K562 (cell line): ENCODE results near the gene NDUFS5. TPM values are rescaled to one million over a fixed set of nuclear protein-coding genes. Genes with fewer than 3 reads are reported as not detected.

Source experiments
- CCNT2 ChIP-seq: IDR thresholded peaks from 2 replicates; pipeline ENCODE4 v1.6.1; 2011; ENCODE audit warnings: borderline replicate concordance, low read depth, mild to moderate bottlenecking, moderate library complexity, mixed read lengths, low read length; ENCODE audit not compliant: insufficient read length; ENCODE audit errors: extremely low read depth
- CTBP1 ChIP-seq: fragments of 450-650 bp; IDR thresholded peaks from 2 replicates; pipeline ENCODE4 v1.6.1; 2016; ENCODE audit warnings: borderline replicate concordance
- CTCFL ChIP-seq: IDR thresholded peaks from 2 replicates; pipeline ENCODE4 v1.6.1; 2011; ENCODE audit warnings: borderline replicate concordance, low read depth, mild to moderate bottlenecking, moderate library complexity, low read length; ENCODE audit not compliant: insufficient read depth, poor library complexity, severe bottlenecking
- CXXC5 ChIP-seq: fragments of 250-450 bp; sonication (Bioruptor Pico); IDR thresholded peaks from 2 replicates; pipeline ENCODE4 v1.8.0; 2022; ENCODE audit warnings: inconsistent platforms, mild to moderate bottlenecking, moderate library complexity
- HMGN3 ChIP-seq: IDR thresholded peaks from 2 replicates; pipeline ENCODE4 v1.6.1; 2011; ENCODE audit warnings: borderline replicate concordance, low read depth, mild to moderate bottlenecking, mixed read lengths, low read length; ENCODE audit not compliant: insufficient read length; ENCODE audit errors: extremely low read depth
- L3MBTL2 ChIP-seq: fragments of 450-650 bp; IDR thresholded peaks from 2 replicates; pipeline ENCODE4 v1.6.1; 2016; ENCODE audit warnings: mild to moderate bottlenecking, moderate library complexity
- NRF1 ChIP-seq, 2 experiments: fragments of 450-650 bp; IDR thresholded peaks in 1 of 2; conservative IDR thresholded peaks in 1 of 2; 2 replicates each; pipeline ENCODE4 v1.6.1; 2014; ENCODE audit warnings: mild to moderate bottlenecking in 2 of 2
- PCBP1 ChIP-seq: fragments of 200-400 bp; formaldehyde crosslinking; IDR thresholded peaks from 2 replicates; pipeline ENCODE4 v1.6.1; 2018; ENCODE audit warnings: mild to moderate bottlenecking, low read depth, low read length; ENCODE audit not compliant: poor library complexity, severe bottlenecking
- PHB ChIP-seq: fragments of 250-450 bp; sonication (Bioruptor Pico); IDR thresholded peaks from 2 replicates; pipeline ENCODE4 v1.5.0; 2021
- PHF21A ChIP-seq: fragments of 450-650 bp; IDR thresholded peaks from 2 replicates; pipeline ENCODE4 v1.6.1; 2017; ENCODE audit warnings: low read depth, borderline replicate concordance
- PHF8 ChIP-seq: fragments of 200-600 bp; sonication (generic); IDR thresholded peaks from 2 replicates; pipeline ENCODE4 v1.6.1; 2012; ENCODE audit warnings: mixed run types, mild to moderate bottlenecking, inconsistent platforms, low read length, moderate library complexity, borderline replicate concordance
- TBP ChIP-seq: optimal IDR thresholded peaks from 2 replicates; pipeline ENCODE3; 2011; ENCODE audit warnings: low read depth, low read length, improper control_type of control experiment
- polyA plus RNA-seq, 8 experiments: library from polyadenylated mRNA; depleted of rRNA in 4 of 8; stranded (reverse) in 5 of 8; unstranded in 3 of 8; fragments of >200 nt; fragmentation: Nextera tagmentation in 2 of 8; fragmentation: Illumina TruSeq in 1 of 8; extraction: Ambion mirVana in 2 of 8; extraction: Trizol in 1 of 8; gene quantifications; 2 replicates each; pipeline versions ENCODE4 v1.2.1 to v1.2.3, GENCODE V29; 2011 to 2014; ENCODE audit warnings: inconsistent platforms in 1 of 8, missing spikeins in 1 of 8
- total RNA-seq, 7 experiments: library from RNA; depleted of rRNA in 6 of 7; stranded (reverse); fragments of >200 nt in 6 of 7; fragmentation: Illumina TruSeq in 2 of 7; extraction: Trizol in 2 of 7; gene quantifications; 2 replicates each; pipeline versions ENCODE4 v1.2.1 to v1.2.3, GENCODE V29; 2011 to 2021; ENCODE audit warnings: low replicate concordance in 1 of 7
- TF ChIP-seq, protein P1 (sequence below), 2 experiments: fragments of 450-650 bp in 1 of 2; sonication (generic) in 1 of 2; formaldehyde crosslinking in 1 of 2; IDR thresholded peaks; 2 replicates each; pipeline versions ENCODE4 v1.7.1 to v1.9.0; 2016 to 2022; ENCODE audit warnings: inconsistent platforms in 1 of 2, mild to moderate bottlenecking in 1 of 2, missing genetic modification reagents in 1 of 2

NDUFS5 gene
- total and polyA plus RNA-seq, 9 of the 15 experiments (the other 6 are each of a cell fraction or from before 2014, with no cell fraction given): 499 to 2,737 (median 1,281) TPM

DNA sequence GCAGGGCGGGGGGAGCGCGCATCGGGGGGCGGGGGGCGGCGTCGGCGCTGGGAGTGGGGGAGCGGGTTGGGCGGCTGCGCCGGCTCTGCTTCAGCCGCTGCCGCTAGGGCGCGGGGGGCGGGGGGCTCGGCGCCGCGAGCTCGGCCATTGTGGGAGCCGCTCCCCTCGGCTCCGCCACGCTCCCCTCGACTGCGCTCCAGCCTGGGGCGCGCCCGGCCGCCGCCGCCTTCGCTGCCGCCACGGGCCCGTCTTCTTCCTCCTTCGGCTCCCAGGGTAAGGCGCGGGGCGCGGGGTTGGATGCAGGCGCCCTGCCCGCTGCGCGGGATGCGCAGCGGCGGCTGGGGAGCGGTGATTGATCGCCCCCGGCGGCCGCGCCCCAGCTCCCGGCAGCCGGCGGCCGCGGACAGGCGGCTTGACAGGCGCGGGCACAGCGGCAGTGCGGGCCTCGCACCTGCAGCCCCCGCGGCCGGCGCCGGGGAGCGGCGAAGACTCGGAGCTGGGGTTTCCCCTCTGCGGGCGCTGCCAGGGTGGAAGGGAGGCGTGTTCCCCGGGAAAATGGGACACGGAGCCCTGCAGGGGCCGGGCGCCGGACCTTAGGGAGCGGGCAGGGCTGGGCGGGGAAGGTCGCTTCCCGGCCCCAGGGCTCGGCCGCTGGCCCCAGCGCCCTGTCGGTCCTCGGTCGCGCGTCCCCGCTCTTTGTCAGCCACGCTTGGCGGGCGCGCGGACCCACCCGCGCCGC, 55.3 kb downstream of the NDUFS5 start (continued):
- TF ChIP-seq, protein P1, sequence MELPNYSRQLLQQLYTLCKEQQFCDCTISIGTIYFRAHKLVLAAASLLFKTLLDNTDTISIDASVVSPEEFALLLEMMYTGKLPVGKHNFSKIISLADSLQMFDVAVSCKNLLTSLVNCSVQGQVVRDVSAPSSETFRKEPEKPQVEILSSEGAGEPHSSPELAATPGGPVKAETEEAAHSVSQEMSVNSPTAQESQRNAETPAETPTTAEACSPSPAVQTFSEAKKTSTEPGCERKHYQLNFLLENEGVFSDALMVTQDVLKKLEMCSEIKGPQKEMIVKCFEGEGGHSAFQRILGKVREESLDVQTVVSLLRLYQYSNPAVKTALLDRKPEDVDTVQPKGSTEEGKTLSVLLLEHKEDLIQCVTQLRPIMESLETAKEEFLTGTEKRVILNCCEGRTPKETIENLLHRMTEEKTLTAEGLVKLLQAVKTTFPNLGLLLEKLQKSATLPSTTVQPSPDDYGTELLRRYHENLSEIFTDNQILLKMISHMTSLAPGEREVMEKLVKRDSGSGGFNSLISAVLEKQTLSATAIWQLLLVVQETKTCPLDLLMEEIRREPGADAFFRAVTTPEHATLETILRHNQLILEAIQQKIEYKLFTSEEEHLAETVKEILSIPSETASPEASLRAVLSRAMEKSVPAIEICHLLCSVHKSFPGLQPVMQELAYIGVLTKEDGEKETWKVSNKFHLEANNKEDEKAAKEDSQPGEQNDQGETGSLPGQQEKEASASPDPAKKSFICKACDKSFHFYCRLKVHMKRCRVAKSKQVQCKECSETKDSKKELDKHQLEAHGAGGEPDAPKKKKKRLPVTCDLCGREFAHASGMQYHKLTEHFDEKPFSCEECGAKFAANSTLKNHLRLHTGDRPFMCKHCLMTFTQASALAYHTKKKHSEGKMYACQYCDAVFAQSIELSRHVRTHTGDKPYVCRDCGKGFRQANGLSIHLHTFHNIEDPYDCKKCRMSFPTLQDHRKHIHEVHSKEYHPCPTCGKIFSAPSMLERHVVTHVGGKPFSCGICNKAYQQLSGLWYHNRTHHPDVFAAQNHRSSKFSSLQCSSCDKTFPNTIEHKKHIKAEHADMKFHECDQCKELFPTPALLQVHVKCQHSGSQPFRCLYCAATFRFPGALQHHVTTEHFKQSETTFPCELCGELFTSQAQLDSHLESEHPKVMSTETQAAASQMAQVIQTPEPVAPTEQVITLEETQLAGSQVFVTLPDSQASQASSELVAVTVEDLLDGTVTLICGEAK (IDR thresholded peaks at IDR 0.05): no peak
- TF ChIP-seq, protein P1 (CRISPR knock-in tag; IDR thresholded peaks at IDR 0.05): no peak
- TF ChIP-seq CTBP1 (peak; percentile 92), CTCFL (peak; percentile 21), CCNT2 (peak; percentile 38), L3MBTL2 (peak; percentile 79), HMGN3 (peak; percentile 32), CXXC5 (peak; percentile 68), PHF8 (peak; percentile 18; the same call in 1 of the 2 replicates), PHB (no peak), NRF1 (conservative IDR thresholded peaks at IDR 0.05 in 1 of 2, IDR thresholded peaks at IDR 0.05 in 1 of 2) (peak in 1 of 2 experiments; percentile 50; a peak in 2 of 4 replicates), PCBP1 (peak; percentile 56), TBP (no peak), PHF21A (no peak)
